HepG2 (cell line): ENCODE results near the gene SPPL3. TPM values are rescaled to one million over a fixed set of nuclear protein-coding genes. Genes with fewer than 3 reads are reported as not detected.

Experiments used
- ARHGAP35 ChIP-seq: sonication (generic); formaldehyde crosslinking; IDR thresholded peaks from 2 replicates; pipeline ENCODE4 v1.9.0; 2022; ENCODE audit warnings: mild to moderate bottlenecking, inconsistent platforms, moderate library complexity, missing genetic modification reagents, borderline replicate concordance
- BORCS8-MEF2B ChIP-seq: sonication (generic); formaldehyde crosslinking; IDR thresholded peaks from 2 replicates; pipeline ENCODE4 v1.8.0; 2022; ENCODE audit warnings: mild to moderate bottlenecking, missing genetic modification reagents
- CAMTA2 ChIP-seq: sonication (generic); formaldehyde crosslinking; IDR thresholded peaks from 2 replicates; pipeline ENCODE4 v1.4.0; 2020; ENCODE audit warnings: mild to moderate bottlenecking, missing genetic modification reagents, borderline replicate concordance
- GATAD2A ChIP-seq: IDR thresholded peaks from 2 replicates; pipeline ENCODE4 v1.6.1; 2016
- MXD1 ChIP-seq: sonication (generic); formaldehyde crosslinking; IDR thresholded peaks from 2 replicates; pipeline ENCODE4 v1.4.0; 2020; ENCODE audit warnings: mild to moderate bottlenecking, missing genetic modification reagents
- NONO ChIP-seq, 2 experiments: fragments of 450-650 bp in 1 of 2; sonication (generic) in 1 of 2; formaldehyde crosslinking in 1 of 2; IDR thresholded peaks in 1 of 2; conservative IDR thresholded peaks in 1 of 2; 2 replicates each; pipeline versions ENCODE4 v1.6.1 to v1.8.0; 2017 to 2022; ENCODE audit warnings: mild to moderate bottlenecking in 1 of 2, missing genetic modification reagents in 1 of 2, moderate library complexity in 1 of 2
- NR0B2 ChIP-seq: sonication (generic); formaldehyde crosslinking; IDR thresholded peaks from 2 replicates; pipeline ENCODE4 v1.4.0; 2020; ENCODE audit warnings: mild to moderate bottlenecking, missing genetic modification reagents
- NR2C2 ChIP-seq: sonication (generic); formaldehyde crosslinking; IDR thresholded peaks from 2 replicates; pipeline ENCODE4 v1.4.0; 2020; ENCODE audit warnings: missing genetic modification reagents, mild to moderate bottlenecking, moderate library complexity, borderline replicate concordance
- NR2F2 ChIP-seq: IDR thresholded peaks from 2 replicates; pipeline ENCODE4 v1.6.1; 2012; ENCODE audit warnings: low read depth, inconsistent platforms, borderline replicate concordance
- PHF20 ChIP-seq: sonication (generic); formaldehyde crosslinking; IDR thresholded peaks from 2 replicates; pipeline ENCODE4 v1.5.0; 2020; ENCODE audit warnings: mild to moderate bottlenecking, missing genetic modification reagents
- RFXANK ChIP-seq: IDR thresholded peaks from 2 replicates; pipeline ENCODE4 v1.6.1; 2016
- SMARCE1 ChIP-seq: fragments of 450-650 bp; IDR thresholded peaks from 2 replicates; pipeline ENCODE4 v1.6.1; 2017; ENCODE audit warnings: borderline replicate concordance
- SRSF9 ChIP-seq: fragments of 200-400 bp; formaldehyde crosslinking; IDR thresholded peaks from 2 replicates; pipeline ENCODE4 v1.6.1; 2018; ENCODE audit warnings: borderline replicate concordance, mild to moderate bottlenecking, low read depth, low read length; ENCODE audit not compliant: insufficient read depth, poor library complexity, severe bottlenecking
- TOE1 ChIP-seq: sonication (generic); formaldehyde crosslinking; IDR thresholded peaks from 2 replicates; pipeline ENCODE4 v1.4.0; 2020; ENCODE audit warnings: mild to moderate bottlenecking, missing genetic modification reagents
- ZBTB14 ChIP-seq: sonication (generic); formaldehyde crosslinking; IDR thresholded peaks from 2 replicates; pipeline ENCODE4 v1.4.0; 2020; ENCODE audit warnings: missing genetic modification reagents
- ZBTB3 ChIP-seq: sonication (generic); formaldehyde crosslinking; IDR thresholded peaks from 2 replicates; pipeline ENCODE4 v1.4.0; 2020; ENCODE audit warnings: low read depth, mild to moderate bottlenecking, moderate library complexity, missing genetic modification reagents, borderline replicate concordance
- ZFAT ChIP-seq: sonication (generic); formaldehyde crosslinking; conservative IDR thresholded peaks from 2 replicates; pipeline ENCODE4 v1.8.1; 2023; ENCODE audit warnings: missing genetic modification reagents, inconsistent platforms
- ZFP37 ChIP-seq: sonication (generic); formaldehyde crosslinking; IDR thresholded peaks from 2 replicates; pipeline ENCODE4 v1.4.0; 2020; ENCODE audit warnings: missing genetic modification reagents, borderline replicate concordance
- ZNF143 ChIP-seq: sonication (generic); formaldehyde crosslinking; IDR thresholded peaks from 2 replicates; pipeline ENCODE4 v1.4.0; 2020; ENCODE audit warnings: missing genetic modification reagents
- ZNF607 ChIP-seq: sonication (generic); formaldehyde crosslinking; IDR thresholded peaks from 2 replicates; pipeline ENCODE4 v1.5.1; 2020; ENCODE audit warnings: missing genetic modification reagents, mild to moderate bottlenecking, borderline replicate concordance
- ZNF670 ChIP-seq: sonication (generic); formaldehyde crosslinking; IDR thresholded peaks from 2 replicates; pipeline ENCODE4 v1.8.0; 2022; ENCODE audit warnings: mild to moderate bottlenecking, missing genetic modification reagents, borderline replicate concordance
- ZNF687 ChIP-seq: sonication (generic); formaldehyde crosslinking; IDR thresholded peaks from 2 replicates; pipeline ENCODE4 v1.5.1; 2020; ENCODE audit warnings: mild to moderate bottlenecking, missing genetic modification reagents, moderate library complexity
- ZNF792 ChIP-seq: IDR thresholded peaks from 2 replicates; pipeline ENCODE4 v1.6.1; 2016
- ZNF839 ChIP-seq: sonication (generic); formaldehyde crosslinking; IDR thresholded peaks from 2 replicates; pipeline ENCODE4 v1.4.0; 2020; ENCODE audit warnings: missing genetic modification reagents, mild to moderate bottlenecking, borderline replicate concordance
- polyA plus RNA-seq, 8 experiments: library from polyadenylated mRNA; depleted of rRNA in 3 of 8; stranded (reverse) in 7 of 8; unstranded in 1 of 8; fragments of >200 nt; fragmentation: Illumina TruSeq in 4 of 8; extraction: Trizol in 4 of 8; gene quantifications; 2 replicates each; pipeline versions ENCODE4 v1.2.1 to v1.2.3, GENCODE V29; 2011 to 2016; ENCODE audit warnings: low read depth in 4 of 8, missing spikeins in 1 of 8, mixed read lengths in 1 of 8; ENCODE audit not compliant: insufficient read depth in 1 of 8
- total RNA-seq, 5 experiments: library from RNA; depleted of rRNA; stranded (reverse); fragments of >200 nt; fragmentation: Illumina TruSeq; extraction: Trizol; gene quantifications; 2 replicates each; pipeline ENCODE4 v1.2.3, GENCODE V29; 2016; ENCODE audit warnings: low read depth in 1 of 5

Gene SPPL3
- total and polyA plus RNA-seq, 2 of the 13 experiments (the other 11 are each of a cell fraction or from before 2014, with no cell fraction given) = 8.9 to 9.1 TPM

GRCh38 chr12:120903412-120904196 is 554 bp downstream of the SPPL3 start (continued):
- TF ChIP-seq ZBTB14 (no peak), ZNF792 (no peak), ZBTB3 (CRISPR knock-in tag) (no peak), TOE1 (no peak), NR0B2 (CRISPR knock-in tag) (peak; percentile 63; the same call in 1 of the 2 replicates), BORCS8-MEF2B (CRISPR knock-in tag) (no peak), SMARCE1 (no peak), MXD1 (peak; percentile 65; the same call in 1 of the 2 replicates), NONO (IDR thresholded peaks at IDR 0.05) (no peak), NONO (CRISPR knock-in tag; conservative IDR thresholded peaks at IDR 0.05) (peak; percentile 46; the same call in 1 of the 2 replicates), PHF20 (CRISPR knock-in tag) (no peak), RFXANK (CRISPR knock-in tag) (no peak), ZFP37 (CRISPR knock-in tag) (no peak), ZNF670 (CRISPR knock-in tag) (no peak), NR2C2 (peak; percentile 88), ZNF607 (CRISPR knock-in tag) (no peak), ZNF143 (CRISPR knock-in tag) (no peak), CAMTA2 (CRISPR knock-in tag) (peak; percentile 53; the same call in 1 of the 2 replicates), ZNF839 (no peak), ZFAT (CRISPR knock-in tag) (no peak), NR2F2 (no peak; the same call in 1 of the 2 replicates), ZNF687 (peak; percentile 57), ARHGAP35 (CRISPR knock-in tag) (peak; percentile 59; the same call in 1 of the 2 replicates), SRSF9 (no peak), GATAD2A (CRISPR knock-in tag) (0 out of 2 replicates have a peak, but pooled peaks have one; percentile 21)
